Breast epithelium (tissue), 3 donors: ENCODE measurements around the gene TMC8.

ENCODE experiments used
- POLR2AphosphoS5 ChIP-seq, 3 donors: sonication (generic); formaldehyde crosslinking; IDR thresholded peaks; one replicate each; pipeline ENCODE4 v1.6.1; 2017; ENCODE audit warnings: antibody characterized with exemption in 3 of 3
- TF ChIP-seq, protein P1 (sequence below), 3 donors: fragments of 450-650 bp; IDR thresholded peaks; one replicate each; pipeline ENCODE4 v1.5.1; 2016 to 2017; ENCODE audit warnings: antibody characterized with exemption in 3 of 3, mild to moderate bottlenecking in 3 of 3, moderate library complexity in 3 of 3

DNA sequence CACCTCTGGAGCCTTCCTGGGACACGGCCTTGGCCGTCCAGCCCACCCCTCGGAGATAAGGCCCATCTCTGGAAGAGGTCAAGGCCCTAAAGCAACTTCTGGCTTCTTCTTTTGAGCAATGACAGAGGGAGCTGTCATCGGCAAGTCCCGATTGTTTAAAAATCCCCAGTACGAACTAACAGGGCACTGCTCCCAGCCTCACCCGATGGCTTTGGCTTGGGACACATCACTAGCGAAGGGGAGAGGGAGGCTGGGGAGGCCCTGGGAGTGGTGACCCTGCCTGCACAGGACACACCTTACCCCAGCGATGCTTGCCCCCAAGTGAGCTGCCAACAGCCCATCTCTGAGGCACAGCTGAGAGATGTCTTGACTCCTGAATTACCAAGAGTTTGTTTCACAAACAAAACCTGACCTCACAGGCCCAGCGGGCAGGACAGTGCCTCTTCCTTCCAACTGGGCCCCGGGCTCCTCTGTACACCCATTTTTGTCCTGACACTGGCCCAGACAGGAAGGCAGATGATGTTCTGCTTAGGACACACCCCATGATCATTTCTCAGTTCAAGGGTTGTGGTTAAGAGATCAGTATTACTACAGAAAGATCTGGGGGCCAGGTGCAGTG, 42.6 kb downstream of the TMC8 start:
- TF ChIP-seq, protein P1, sequence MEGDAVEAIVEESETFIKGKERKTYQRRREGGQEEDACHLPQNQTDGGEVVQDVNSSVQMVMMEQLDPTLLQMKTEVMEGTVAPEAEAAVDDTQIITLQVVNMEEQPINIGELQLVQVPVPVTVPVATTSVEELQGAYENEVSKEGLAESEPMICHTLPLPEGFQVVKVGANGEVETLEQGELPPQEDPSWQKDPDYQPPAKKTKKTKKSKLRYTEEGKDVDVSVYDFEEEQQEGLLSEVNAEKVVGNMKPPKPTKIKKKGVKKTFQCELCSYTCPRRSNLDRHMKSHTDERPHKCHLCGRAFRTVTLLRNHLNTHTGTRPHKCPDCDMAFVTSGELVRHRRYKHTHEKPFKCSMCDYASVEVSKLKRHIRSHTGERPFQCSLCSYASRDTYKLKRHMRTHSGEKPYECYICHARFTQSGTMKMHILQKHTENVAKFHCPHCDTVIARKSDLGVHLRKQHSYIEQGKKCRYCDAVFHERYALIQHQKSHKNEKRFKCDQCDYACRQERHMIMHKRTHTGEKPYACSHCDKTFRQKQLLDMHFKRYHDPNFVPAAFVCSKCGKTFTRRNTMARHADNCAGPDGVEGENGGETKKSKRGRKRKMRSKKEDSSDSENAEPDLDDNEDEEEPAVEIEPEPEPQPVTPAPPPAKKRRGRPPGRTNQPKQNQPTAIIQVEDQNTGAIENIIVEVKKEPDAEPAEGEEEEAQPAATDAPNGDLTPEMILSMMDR (IDR thresholded peaks at IDR 0.05) = no peak
- TF ChIP-seq POLR2AphosphoS5 (IDR thresholded peaks at IDR 0.05) = no peak
